GM12875 (cell line): Measurements from ENCODE around the gene TMEM217.
A peak's percentile ranks its signal among the peaks of the same experiment; 100 is the strongest.

Experiments used
- H3K4me3 ChIP-seq: one replicate; pipeline ENCODE4 v1.5.1; 2011; ENCODE audit warnings: low read depth, low read length, control low read depth
- TF ChIP-seq, protein P1 (sequence below): IDR thresholded peaks from 2 replicates; pipeline ENCODE4 v1.5.1; 2011; ENCODE audit warnings: low read depth, mild to moderate bottlenecking, control low read depth, inconsistent platforms, low read length, moderate library complexity, borderline replicate concordance; ENCODE audit not compliant: insufficient read depth

Gene TMEM217

GRCh38 chr6:37258405-37259105 lies 611 bp upstream of the TMEM217 start:
- H3K4me3 ChIP-seq, result peak overlapping the region; percentile 87
- TF ChIP-seq, protein P1, sequence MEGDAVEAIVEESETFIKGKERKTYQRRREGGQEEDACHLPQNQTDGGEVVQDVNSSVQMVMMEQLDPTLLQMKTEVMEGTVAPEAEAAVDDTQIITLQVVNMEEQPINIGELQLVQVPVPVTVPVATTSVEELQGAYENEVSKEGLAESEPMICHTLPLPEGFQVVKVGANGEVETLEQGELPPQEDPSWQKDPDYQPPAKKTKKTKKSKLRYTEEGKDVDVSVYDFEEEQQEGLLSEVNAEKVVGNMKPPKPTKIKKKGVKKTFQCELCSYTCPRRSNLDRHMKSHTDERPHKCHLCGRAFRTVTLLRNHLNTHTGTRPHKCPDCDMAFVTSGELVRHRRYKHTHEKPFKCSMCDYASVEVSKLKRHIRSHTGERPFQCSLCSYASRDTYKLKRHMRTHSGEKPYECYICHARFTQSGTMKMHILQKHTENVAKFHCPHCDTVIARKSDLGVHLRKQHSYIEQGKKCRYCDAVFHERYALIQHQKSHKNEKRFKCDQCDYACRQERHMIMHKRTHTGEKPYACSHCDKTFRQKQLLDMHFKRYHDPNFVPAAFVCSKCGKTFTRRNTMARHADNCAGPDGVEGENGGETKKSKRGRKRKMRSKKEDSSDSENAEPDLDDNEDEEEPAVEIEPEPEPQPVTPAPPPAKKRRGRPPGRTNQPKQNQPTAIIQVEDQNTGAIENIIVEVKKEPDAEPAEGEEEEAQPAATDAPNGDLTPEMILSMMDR, result no peak

DNA sequence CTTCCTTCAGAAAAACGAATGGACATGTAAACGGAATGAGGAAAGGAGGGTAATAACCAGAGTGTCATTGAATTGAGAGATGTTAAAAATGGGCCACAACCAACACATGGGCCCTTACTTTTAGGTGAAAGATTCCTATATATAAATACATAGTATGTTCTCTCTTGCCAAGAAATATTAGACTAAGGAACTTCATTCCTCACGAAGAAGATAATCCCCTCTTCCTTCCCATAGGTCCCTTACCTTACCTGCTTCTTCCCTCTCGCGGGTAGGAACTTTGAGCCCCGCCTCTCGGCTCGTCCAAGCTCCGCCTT lies 667 bp downstream of the TMEM217 start:
- TF ChIP-seq, protein P1, result no peak

DNA sequence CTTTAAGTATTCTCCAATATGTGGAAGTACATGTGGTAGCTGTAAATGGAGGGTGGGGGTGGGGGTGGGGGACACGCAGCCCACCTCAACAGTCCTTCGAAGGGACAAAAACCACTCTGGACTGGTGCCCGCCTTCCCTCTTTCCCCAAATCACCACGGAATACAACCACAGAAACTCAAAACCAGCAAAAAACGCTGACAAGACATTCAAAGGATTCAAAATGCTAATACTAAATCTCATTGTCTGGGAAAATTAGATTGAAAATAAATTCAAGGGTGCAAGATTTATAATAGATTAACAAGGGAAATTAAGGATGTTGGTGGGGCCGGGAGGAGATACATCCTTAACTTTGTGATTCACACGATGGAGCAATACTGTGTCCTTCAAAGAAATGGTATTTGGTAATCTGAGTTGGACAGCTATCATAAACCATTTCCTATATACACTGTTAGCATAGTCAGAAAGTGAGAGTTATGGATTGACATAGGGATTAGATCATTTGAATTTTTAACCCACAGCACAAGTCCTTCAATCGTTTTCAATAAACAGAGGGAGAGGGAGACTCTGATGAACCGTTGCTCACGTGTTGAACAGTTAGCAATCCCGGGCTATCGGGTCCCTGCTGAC lies 1.1 kb downstream of the TMEM217 start:
- TF ChIP-seq, protein P1, result no peak
- H3K4me3 ChIP-seq, result no peak overlapping the region

More for the DNA sequence above, 667 bp downstream of the TMEM217 start:
- H3K4me3 ChIP-seq, result no peak overlapping the region

DNA sequence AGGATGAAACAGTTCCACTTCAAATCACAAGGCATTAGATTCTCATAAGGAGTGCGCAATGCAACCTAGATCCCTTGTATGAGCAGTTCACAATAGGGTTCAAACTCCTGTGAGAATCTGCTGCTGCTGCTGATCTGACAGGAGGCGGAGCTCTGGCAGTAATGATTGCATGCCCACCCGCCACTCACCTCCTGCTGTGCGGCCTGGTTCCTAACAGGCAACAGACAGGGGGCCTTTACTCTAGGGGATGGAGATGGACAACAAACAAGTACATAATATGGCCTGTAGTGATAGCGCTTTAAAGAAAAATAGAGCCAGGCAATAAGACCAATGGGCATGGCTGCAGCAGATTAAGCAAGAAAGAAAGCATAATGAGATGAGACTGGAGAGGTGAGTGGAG lies 3.1 kb downstream of the TMEM217 start:
- H3K4me3 ChIP-seq, result no peak overlapping the region
- TF ChIP-seq, protein P1, result no peak

GRCh38 chr6:37253486-37254007 lies 4.4 kb downstream of the TMEM217 start:
- H3K4me3 ChIP-seq, result no peak overlapping the region
- TF ChIP-seq, protein P1, result no peak

DNA sequence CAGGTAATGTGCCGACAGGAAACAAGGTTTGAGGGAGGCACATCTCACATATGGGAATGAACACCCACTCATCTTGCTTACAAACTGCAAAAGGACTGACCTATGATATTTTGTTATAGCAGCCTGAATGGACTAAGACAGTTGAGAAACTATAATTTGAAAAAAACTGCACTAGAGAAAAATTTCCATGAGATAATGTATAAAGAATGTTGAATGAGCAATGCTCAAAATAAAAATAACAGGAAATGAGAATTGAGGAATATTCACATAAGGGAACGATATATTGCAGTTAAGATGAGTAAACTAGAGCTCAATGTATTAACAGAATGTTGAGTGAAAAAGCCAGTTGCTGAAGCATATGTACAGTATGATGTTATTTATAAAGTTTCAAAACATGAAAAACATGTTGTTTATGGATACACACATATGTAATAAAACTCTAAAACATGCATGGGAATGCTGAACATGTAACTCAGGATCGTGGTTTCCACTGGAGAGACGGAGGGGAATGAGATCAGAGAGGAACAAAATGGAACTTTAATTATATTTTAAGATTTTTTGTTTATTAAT lies 6.6 kb downstream of the TMEM217 start:
- TF ChIP-seq, protein P1, result no peak
- H3K4me3 ChIP-seq, result no peak overlapping the region
